Neural progenitor cell (in vitro differentiated cells): ENCODE data around the gene CXorf51B. TPM values are rescaled to one million over a fixed set of nuclear protein-coding genes. Genes with fewer than 3 reads are reported as not detected.
"Not testable (repeated sequence)": the region's sequence is repeated elsewhere in the genome, so short reads cannot be mapped to it uniquely, and the experiment has no call there.

Source experiments
- DNase-seq: peaks from one replicate; pipeline ENCODE4 v3.0.0-alpha.2; 2016; ENCODE audit warnings: low spot score
- H2AFZ ChIP-seq: fragments of 200-600 bp; sonication (generic); replicated peaks from 2 replicates; pipeline ENCODE4 v1.6.1; 2016; ENCODE audit warnings: antibody characterized with exemption
- H3F3A ChIP-seq: fragments of 200-600 bp; sonication (generic); 2 replicates; pipeline ENCODE4 v1.6.1; 2016; ENCODE audit warnings: antibody characterized with exemption, low read depth
- H3K27ac ChIP-seq: fragments of 200-600 bp; sonication (generic); 2 replicates; pipeline ENCODE4 v1.5.1; 2016; ENCODE audit warnings: mild to moderate bottlenecking
- H3K27me3 ChIP-seq: fragments of 200-600 bp; sonication (generic); 2 replicates; pipeline ENCODE4 v1.6.1; 2016; ENCODE audit warnings: mild to moderate bottlenecking, moderate library complexity
- H3K36me3 ChIP-seq: fragments of 200-600 bp; sonication (generic); 2 replicates; pipeline ENCODE4 v1.5.1; 2016
- H3K4me1 ChIP-seq: fragments of 200-600 bp; sonication (generic); 2 replicates; pipeline ENCODE4 v1.6.1; 2016; ENCODE audit warnings: mixed run types
- H3K4me2 ChIP-seq: fragments of 200-600 bp; sonication (generic); 2 replicates; pipeline ENCODE4 v1.6.1; 2016
- H3K4me3 ChIP-seq: fragments of 200-600 bp; sonication (generic); 2 replicates; pipeline ENCODE4 v1.5.1; 2016
- H3K79me2 ChIP-seq: fragments of 200-600 bp; sonication (generic); 2 replicates; pipeline ENCODE4 v1.6.1; 2016; ENCODE audit warnings: low read depth
- H3K9ac ChIP-seq: fragments of 200-600 bp; sonication (generic); 2 replicates; pipeline ENCODE4 v1.6.1; 2016
- H3K9me3 ChIP-seq: fragments of 200-600 bp; sonication (generic); 2 replicates; pipeline ENCODE4 v1.5.1; 2016; ENCODE audit warnings: low read depth
- H4K20me1 ChIP-seq: fragments of 200-600 bp; sonication (generic); 2 replicates; pipeline ENCODE4 v1.6.1; 2016; ENCODE audit warnings: low read depth
- H3K27ac Mint-ChIP-seq: 3 replicates; pipeline ENCODE4 v1.8.0; 2021; ENCODE audit warnings: mixed read lengths
- H3K27me3 Mint-ChIP-seq: 2 replicates; pipeline ENCODE4 v1.8.0; 2022; ENCODE audit warnings: low read depth, mild to moderate bottlenecking, inconsistent platforms, moderate library complexity, mixed read lengths; ENCODE audit not compliant: insufficient read depth
- H3K36me3 Mint-ChIP-seq: 3 replicates; pipeline ENCODE4 v1.8.0; 2021; ENCODE audit warnings: mixed read lengths
- H3K4me1 Mint-ChIP-seq: 3 replicates; pipeline ENCODE4 v1.8.0; 2021; ENCODE audit warnings: mixed read lengths
- H3K4me3 Mint-ChIP-seq: 3 replicates; pipeline ENCODE4 v1.8.0; 2021; ENCODE audit warnings: mild to moderate bottlenecking, moderate library complexity, mixed read lengths
- H3K9me3 Mint-ChIP-seq: 3 replicates; pipeline ENCODE4 v1.8.0; 2020; ENCODE audit warnings: mixed read lengths
- EZH2 ChIP-seq: fragments of 200-600 bp; sonication (generic); IDR thresholded peaks from 2 replicates; pipeline ENCODE4 v1.6.1; 2017; ENCODE audit warnings: antibody characterized with exemption, mild to moderate bottlenecking, moderate library complexity
- EZH2phosphoT487 ChIP-seq: fragments of 200-600 bp; sonication (generic); IDR thresholded peaks from 2 replicates; pipeline ENCODE4 v1.6.1; 2017; ENCODE audit warnings: antibody characterized with exemption
- total RNA-seq: library from RNA; depleted of rRNA; stranded (reverse); fragments of >200 nt; gene quantifications from 2 replicates; pipeline ENCODE4 v1.2.3, GENCODE V29; 2015; ENCODE audit warnings: low replicate concordance
- TF ChIP-seq, protein P1 (sequence below): fragments of 200-600 bp; sonication (generic); IDR thresholded peaks from 2 replicates; pipeline ENCODE4 v1.5.1; 2017; ENCODE audit warnings: antibody characterized with exemption, mild to moderate bottlenecking

CXorf51B gene
- not detected in 2 replicates for total RNA-seq

DNA sequence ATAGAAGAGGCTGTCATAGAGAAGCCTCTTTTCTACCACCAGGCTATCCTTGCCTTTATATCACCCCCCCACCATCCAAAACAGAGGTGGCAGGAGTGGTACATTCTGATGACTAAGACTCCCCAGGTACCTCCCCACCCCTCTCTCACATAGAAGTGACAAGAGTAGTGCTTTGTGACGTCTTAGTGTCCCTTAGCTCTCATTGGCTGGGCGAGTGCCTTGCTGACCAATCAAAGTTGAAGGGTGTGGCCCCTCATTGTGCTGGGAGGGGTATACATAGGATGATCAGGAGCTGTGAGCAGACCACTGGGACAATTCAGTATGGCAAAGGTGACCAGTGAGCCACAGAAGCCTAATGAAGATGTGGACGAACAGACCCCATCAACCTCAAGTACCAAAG lies at the start of gene CXorf51B:
CXorf51B (plus strand) TSS at position 301 of the 400 bp plus-strand sequence; CDS start at position 322, 21 bp downstream.
- H3K79me2 ChIP-seq, H3K4me2 ChIP-seq, H3K9ac ChIP-seq, DNase-seq, H3K9me3 ChIP-seq, H4K20me1 ChIP-seq, H3K27me3 ChIP-seq, H3K27ac ChIP-seq, H3K4me3 ChIP-seq, H3K4me1 ChIP-seq, H3K9me3 Mint-ChIP-seq, H3K27me3 Mint-ChIP-seq, H3K36me3 Mint-ChIP-seq, H3K4me3 Mint-ChIP-seq, H3F3A ChIP-seq, H3K36me3 ChIP-seq, H3K4me1 Mint-ChIP-seq, H2AFZ ChIP-seq, H3K27ac Mint-ChIP-seq: not testable (repeated sequence)

DNA sequence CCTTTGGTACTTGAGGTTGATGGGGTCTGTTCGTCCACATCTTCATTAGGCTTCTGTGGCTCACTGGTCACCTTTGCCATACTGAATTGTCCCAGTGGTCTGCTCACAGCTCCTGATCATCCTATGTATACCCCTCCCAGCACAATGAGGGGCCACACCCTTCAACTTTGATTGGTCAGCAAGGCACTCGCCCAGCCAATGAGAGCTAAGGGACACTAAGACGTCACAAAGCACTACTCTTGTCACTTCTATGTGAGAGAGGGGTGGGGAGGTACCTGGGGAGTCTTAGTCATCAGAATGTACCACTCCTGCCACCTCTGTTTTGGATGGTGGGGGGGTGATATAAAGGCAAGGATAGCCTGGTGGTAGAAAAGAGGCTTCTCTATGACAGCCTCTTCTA lies 5.1 kb downstream of the CXorf51B start, which contains the start of gene CXorf51A:
CXorf51A (minus strand) TSS at position 101 of the 400 bp plus-strand sequence; CDS start at position 80, 21 bp downstream.
- not testable (repeated sequence) for H3K9ac ChIP-seq, DNase-seq, H3K79me2 ChIP-seq, H3K36me3 ChIP-seq, H3K9me3 ChIP-seq, H3K4me2 ChIP-seq, H4K20me1 ChIP-seq, H3K4me1 ChIP-seq, H3F3A ChIP-seq, H3K27me3 Mint-ChIP-seq, H3K27ac ChIP-seq, H3K4me3 Mint-ChIP-seq, H3K9me3 Mint-ChIP-seq, H3K36me3 Mint-ChIP-seq, H3K27ac Mint-ChIP-seq, H3K27me3 ChIP-seq, H2AFZ ChIP-seq, H3K4me3 ChIP-seq, H3K4me1 Mint-ChIP-seq

DNA sequence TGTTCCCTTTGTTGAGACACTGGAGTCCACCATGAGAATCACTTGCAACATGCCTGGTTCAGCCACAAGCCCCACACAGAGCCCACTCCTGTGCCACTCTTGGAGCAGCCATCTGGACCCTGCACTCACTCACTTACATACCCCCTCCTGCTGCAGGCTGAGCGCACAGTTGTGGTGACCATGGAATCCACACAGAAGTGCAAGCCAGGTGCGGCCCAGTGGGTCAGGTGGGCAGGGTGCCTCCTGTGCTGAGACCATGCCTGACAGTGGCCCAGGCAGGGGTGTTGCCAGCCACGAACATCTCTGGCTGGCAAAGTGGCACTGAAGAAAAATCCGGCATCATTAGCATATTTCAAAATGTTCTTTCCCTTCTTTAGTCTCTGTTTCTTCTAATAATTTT lies 22.4 kb downstream of the CXorf51B start:
- H3F3A ChIP-seq: no peaks in the 10 kb centered on the region
- no peak overlapping the region for H3K4me2 ChIP-seq
- Mint-ChIP-seq H3K36me3 (no peaks in the 10 kb centered on the region), H3K4me1 (no peaks in the 10 kb centered on the region), H3K27ac (no peak overlapping the region), H3K9me3 (no peaks in the 10 kb centered on the region), H3K27me3 (peaks cover 2% of the 10 kb centered on the region), H3K4me3 (no peak overlapping the region)
- H3K4me3 ChIP-seq: no peak overlapping the region
- DNase-seq: no peak
- H3K27ac ChIP-seq: no peak overlapping the region
- H3K9ac ChIP-seq: no peak overlapping the region
- H2AFZ ChIP-seq: no peak overlapping the region
- H3K27me3 ChIP-seq: no peaks in the 10 kb centered on the region
- no peaks in the 10 kb centered on the region for H3K36me3 ChIP-seq
- H3K79me2 ChIP-seq: no peaks in the 10 kb centered on the region
- no peaks in the 10 kb centered on the region for H3K4me1 ChIP-seq
- no peaks in the 10 kb centered on the region for H4K20me1 ChIP-seq
- H3K9me3 ChIP-seq: peaks cover 2% of the 10 kb centered on the region
- TF ChIP-seq, protein P1, sequence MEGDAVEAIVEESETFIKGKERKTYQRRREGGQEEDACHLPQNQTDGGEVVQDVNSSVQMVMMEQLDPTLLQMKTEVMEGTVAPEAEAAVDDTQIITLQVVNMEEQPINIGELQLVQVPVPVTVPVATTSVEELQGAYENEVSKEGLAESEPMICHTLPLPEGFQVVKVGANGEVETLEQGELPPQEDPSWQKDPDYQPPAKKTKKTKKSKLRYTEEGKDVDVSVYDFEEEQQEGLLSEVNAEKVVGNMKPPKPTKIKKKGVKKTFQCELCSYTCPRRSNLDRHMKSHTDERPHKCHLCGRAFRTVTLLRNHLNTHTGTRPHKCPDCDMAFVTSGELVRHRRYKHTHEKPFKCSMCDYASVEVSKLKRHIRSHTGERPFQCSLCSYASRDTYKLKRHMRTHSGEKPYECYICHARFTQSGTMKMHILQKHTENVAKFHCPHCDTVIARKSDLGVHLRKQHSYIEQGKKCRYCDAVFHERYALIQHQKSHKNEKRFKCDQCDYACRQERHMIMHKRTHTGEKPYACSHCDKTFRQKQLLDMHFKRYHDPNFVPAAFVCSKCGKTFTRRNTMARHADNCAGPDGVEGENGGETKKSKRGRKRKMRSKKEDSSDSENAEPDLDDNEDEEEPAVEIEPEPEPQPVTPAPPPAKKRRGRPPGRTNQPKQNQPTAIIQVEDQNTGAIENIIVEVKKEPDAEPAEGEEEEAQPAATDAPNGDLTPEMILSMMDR: no peak

DNA sequence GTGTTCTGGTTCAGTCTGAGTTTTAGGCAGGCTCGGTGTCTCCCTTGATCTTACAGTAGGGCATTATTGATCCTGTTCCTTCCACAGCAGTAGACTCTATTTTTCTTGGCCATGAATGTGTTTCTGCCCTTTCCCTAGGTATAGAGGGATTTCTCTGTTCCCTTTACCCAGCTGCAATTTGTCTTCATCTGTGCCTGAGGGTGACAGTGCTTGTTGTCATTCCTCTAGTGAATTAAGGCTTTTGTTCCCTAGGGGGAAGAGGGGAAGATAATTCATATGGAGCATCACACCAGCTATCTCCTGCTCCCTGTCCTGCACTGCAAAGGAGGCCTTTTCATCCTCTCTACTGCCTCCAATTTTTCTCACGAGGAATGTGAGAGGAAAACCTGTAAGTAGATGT lies 44.7 kb downstream of the CXorf51B start:
- Mint-ChIP-seq H3K4me3 (no peak overlapping the region), H3K4me1 (no peaks in the 10 kb centered on the region), H3K27me3 (no peaks in the 10 kb centered on the region), H3K36me3 (no peaks in the 10 kb centered on the region), H3K9me3 (no peaks in the 10 kb centered on the region), H3K27ac (no peak overlapping the region)
- Histone ChIP-seq H3K9me3 (peaks cover 9% of the 10 kb centered on the region), H3K9ac (no peak overlapping the region), H3K4me2 (no peak overlapping the region), H3K27ac (no peak overlapping the region), H3K4me1 (no peaks in the 10 kb centered on the region), H3K36me3 (no peaks in the 10 kb centered on the region), H3F3A (no peaks in the 10 kb centered on the region), H3K27me3 (no peaks in the 10 kb centered on the region), H2AFZ (no peak overlapping the region), H3K79me2 (no peaks in the 10 kb centered on the region), H3K4me3 (no peak overlapping the region), H4K20me1 (no peaks in the 10 kb centered on the region)
- no peak for DNase-seq
- TF ChIP-seq, protein P1: no peak
- TF ChIP-seq EZH2 (no peak), EZH2phosphoT487 (no peak)

Other genes with a start within 250 kb of the CXorf51B start
- not detected in 2 replicates for gene CXorf51A, start 5.0 kb downstream of the CXorf51B start, total RNA-seq